ENCODE measurements around the gene RFX1.
A peak's percentile ranks its signal among the peaks of the same experiment; 100 is the strongest.

The RFX1 gene

DNA sequence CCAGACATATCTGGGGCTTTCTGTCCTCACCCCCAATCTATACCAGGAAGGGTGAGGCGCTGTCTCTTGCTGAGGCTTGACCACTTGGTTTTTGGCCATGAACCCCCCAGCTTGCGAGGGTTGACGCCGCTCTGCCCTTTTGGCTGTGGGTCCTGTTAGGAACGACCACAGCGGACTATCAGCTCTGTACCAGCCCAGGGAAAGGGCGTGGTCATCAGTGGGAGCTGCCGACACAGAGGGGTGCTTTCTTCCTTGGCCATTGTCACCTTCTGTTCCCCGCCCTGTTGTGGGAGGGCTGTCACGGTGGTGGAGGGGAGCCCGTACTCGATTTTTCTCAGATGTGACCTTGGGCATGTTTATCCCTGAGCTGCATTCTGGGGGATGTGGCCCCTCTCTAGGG, 48.1 kb downstream of the RFX1 start:
- Mint-ChIP-seq H3K4me3 (no peak overlapping the region), H3K9me3 (no peaks in the 10 kb centered on the region), H3K36me3 (ENCODE audit: low read depth) (peaks cover 74% of the 10 kb centered on the region), H3K27me3 (no peaks in the 10 kb centered on the region), H3K27ac (peak overlapping the region; percentile 63), H3K4me1 (ENCODE audit: low read depth) (peaks cover 15% of the 10 kb centered on the region)
- DNase-seq: no peak

DNA sequence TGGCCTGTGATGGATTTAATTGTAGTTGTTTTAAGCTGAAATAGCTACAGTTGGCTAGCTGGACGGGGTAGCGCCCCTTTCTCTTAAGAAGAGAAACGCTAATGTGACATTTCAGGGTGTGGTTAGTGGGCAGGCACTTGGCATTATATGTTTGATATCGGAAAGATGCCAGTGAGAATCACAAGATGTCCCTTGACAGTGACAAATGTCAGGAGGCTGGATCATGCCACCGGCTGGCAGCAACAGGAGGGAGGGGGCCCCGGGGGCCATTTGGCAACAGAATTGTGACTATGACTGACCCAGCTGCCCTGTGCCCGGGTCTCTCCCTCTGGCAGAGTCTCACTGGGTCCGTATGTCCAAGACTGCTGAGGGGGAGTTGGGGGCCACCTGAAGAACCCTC, 49.1 kb downstream of the RFX1 start:
- no peaks in the 10 kb centered on the region for H3K9me3 Mint-ChIP-seq
- no peak for DNase-seq
- H3K36me3 Mint-ChIP-seq (ENCODE audit: low read depth): peaks cover 76% of the 10 kb centered on the region
- no peaks in the 10 kb centered on the region for H3K27me3 Mint-ChIP-seq
- H3K4me3 Mint-ChIP-seq: no peak overlapping the region
- no peak overlapping the region for H3K27ac Mint-ChIP-seq
- peaks cover 16% of the 10 kb centered on the region for H3K4me1 Mint-ChIP-seq (ENCODE audit: low read depth)

DNA sequence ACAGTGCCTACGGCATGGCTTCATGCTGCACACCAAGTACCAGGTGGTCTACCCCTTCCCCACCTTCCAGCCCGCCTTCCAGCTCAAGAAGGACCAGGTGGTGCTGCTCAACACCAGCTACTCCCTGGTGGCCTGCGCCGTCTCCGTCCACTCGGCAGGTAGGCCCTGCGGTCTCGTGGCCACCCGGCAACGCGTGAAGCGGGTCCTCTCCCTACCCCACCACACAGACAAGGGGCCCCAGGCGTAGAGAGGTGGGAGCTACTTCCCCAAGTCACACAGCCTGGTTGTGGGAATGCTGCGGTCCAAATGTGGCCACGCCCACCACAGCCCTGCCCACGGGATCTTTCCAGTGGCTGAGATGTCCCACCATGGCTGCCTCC, 49.8 kb downstream of the RFX1 start:
- H3K27ac Mint-ChIP-seq: no peak overlapping the region
- DNase-seq: no peak
- peaks cover 72% of the 10 kb centered on the region for H3K36me3 Mint-ChIP-seq (ENCODE audit: low read depth)
- no peaks in the 10 kb centered on the region for H3K9me3 Mint-ChIP-seq
- no peak overlapping the region for H3K4me3 Mint-ChIP-seq
- H3K27me3 Mint-ChIP-seq: no peaks in the 10 kb centered on the region
- H3K4me1 Mint-ChIP-seq (ENCODE audit: low read depth): peaks cover 22% of the 10 kb centered on the region

DNA sequence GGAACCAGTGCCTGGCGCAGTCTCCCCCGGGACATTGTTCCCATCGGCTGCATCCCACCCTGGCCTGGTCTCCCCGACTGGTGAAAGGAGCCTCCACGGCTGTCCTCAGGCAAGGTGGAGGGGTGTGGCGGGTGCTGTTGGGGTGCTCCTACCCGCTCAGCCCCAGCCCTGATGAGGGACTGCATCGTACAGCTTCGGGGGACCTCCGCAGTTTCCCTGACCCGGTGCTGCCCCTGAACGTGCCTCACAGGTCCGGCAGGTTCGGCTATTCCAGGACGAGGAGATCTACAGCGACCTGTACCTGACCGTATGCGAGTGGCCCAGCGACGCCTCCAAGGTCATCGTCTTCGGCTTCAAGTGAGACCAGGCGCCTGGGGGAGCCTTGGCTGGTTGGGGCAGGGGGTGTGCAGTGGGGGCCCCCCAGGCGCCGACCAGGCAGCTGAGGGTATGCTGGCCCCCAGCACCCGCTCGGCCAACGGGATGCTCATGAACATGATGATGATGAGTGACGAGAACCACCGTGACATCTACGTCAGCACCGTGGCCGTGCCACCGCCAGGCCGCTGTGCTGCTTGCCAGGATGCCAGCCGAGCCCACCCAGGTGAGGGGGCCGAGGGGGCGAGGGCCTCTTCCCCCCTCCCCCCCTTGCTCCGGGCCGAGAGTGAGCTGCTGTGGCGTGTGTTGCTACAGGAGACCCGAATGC, 50.3 kb downstream of the RFX1 start:
- Mint-ChIP-seq H3K36me3 (ENCODE audit: low read depth) (peaks cover 70% of the 10 kb centered on the region), H3K27ac (no peak overlapping the region), H3K4me1 (ENCODE audit: low read depth) (peaks cover 22% of the 10 kb centered on the region)

DNA sequence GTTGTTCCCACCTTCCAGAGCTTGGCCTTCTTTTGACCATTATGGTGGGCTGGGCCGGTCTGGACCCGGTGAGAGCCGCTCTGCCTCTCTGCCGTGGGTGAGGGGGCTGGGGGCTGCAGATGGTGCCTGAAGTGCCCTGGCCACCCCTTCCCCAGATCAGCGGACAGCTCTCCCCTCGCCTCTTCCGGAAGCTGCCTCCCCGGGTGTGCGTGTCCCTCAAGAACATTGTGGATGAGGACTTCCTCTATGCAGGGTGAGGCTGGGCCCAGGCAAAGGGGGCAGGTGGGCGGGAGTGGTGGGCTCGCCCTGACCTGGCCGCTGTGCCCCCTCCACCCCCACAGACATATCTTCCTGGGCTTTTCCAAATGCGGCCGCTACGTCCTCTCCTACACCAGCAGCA, 51.9 kb downstream of the RFX1 start:
- H3K27ac Mint-ChIP-seq: peak overlapping the region; percentile 37
- peak overlapping the region; percentile 94 for H3K4me3 Mint-ChIP-seq

More for the DNA sequence above, 50.3 kb downstream of the RFX1 start:
- no peak for DNase-seq
- no peaks in the 10 kb centered on the region for H3K27me3 Mint-ChIP-seq
- H3K4me3 Mint-ChIP-seq: no peak overlapping the region
- H3K9me3 Mint-ChIP-seq: no peaks in the 10 kb centered on the region

DNA sequence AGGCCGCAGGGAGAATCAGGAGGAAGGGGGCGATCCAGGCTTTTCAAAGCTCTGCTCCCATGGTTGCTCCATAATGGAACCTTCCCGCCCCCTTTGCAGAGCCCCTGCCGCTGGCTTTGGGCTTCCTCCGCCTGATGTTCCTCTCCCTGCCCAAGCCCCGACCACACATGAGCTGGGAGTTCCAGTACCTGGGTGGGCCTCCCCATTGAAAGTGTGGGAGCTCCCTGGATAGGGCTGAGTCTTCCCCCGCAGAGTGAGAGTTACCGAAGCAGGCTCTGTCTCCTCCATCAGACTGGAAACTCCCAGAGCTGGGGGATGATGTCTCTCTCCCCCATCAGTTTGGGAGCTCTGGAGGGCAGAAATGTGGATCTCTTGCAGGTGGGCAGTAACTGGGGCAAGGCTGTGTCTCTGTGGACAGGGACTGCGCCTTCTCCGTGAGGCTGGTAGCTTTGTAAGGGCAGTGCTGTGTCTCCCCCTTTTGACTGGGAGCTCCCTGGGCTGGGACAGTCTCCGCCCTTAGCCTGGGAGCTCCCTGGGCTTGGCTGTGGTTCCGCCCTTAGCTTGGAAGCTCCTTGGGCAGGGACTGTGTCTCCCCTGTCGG, 53.1 kb downstream of the RFX1 start:
- Mint-ChIP-seq H3K36me3 (ENCODE audit: low read depth) (peaks cover 44% of the 10 kb centered on the region), H3K27ac (peak overlapping the region; percentile 88), H3K4me1 (ENCODE audit: low read depth) (peaks cover 22% of the 10 kb centered on the region), H3K27me3 (no peaks in the 10 kb centered on the region), H3K9me3 (no peaks in the 10 kb centered on the region), H3K4me3 (peak overlapping the region; percentile 94)
- DNase-seq: no peak

More for the DNA sequence above, 51.9 kb downstream of the RFX1 start:
- no peak for DNase-seq
- Mint-ChIP-seq H3K4me1 (ENCODE audit: low read depth) (peaks cover 22% of the 10 kb centered on the region), H3K27me3 (no peaks in the 10 kb centered on the region), H3K36me3 (ENCODE audit: low read depth) (peaks cover 55% of the 10 kb centered on the region), H3K9me3 (no peaks in the 10 kb centered on the region)

DNA sequence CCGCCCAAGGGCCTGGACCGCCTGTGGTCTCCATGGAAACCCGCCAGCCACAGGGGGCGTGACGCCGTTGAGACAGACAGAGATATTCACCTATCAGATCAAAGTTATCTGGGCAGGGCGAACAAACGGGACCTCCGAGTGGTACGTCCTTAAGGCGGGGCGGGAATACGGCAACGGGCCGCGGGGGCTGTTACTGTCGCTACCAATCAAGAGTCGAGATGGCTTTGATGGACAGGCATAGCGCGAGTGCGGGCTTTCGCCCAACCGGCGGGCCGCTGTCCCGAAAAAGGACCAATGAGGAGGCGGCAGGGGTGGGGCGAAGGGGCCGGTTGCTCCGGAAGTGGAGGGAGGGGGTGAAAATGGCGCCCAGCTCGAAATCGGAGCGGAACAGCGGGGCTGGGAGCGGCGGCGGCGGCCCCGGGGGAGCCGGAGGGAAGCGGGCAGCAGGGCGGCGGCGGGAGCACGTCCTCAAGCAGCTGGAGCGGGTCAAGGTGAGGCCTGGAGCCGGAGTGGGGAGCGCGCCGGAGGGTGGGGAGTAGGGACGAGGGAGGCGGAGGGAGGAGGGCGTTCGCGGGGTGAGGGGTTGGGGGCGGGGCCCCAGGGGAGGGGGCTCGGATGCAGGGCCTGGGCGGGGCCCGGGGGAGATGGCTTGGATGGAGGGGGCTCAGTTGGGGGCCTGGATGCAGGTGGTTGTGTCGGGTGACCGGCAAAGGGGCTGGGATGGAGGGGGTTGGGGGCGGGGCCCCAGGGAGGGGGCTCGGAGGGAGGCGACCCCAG, 53.8 kb downstream of the RFX1 start, which contains the start of gene DCAF15:
DCAF15 (plus strand) TSS at position 356 of the 777 bp plus-strand sequence; CDS start at position 360, 4 bp downstream.
- DNase-seq: peak; percentile 96
- H3K4me3 Mint-ChIP-seq: peak within 1 kb of the TSS; percentile 94
- peak within 1 kb of the TSS; percentile 94 for H3K27ac Mint-ChIP-seq
- H3K36me3 Mint-ChIP-seq (ENCODE audit: low read depth): peaks cover 37% of the 10 kb centered on the region
- H3K9me3 Mint-ChIP-seq: no peaks in the 10 kb centered on the region
- no peaks in the 10 kb centered on the region for H3K27me3 Mint-ChIP-seq
- peaks cover 22% of the 10 kb centered on the region for H3K4me1 Mint-ChIP-seq (ENCODE audit: low read depth)

DNA sequence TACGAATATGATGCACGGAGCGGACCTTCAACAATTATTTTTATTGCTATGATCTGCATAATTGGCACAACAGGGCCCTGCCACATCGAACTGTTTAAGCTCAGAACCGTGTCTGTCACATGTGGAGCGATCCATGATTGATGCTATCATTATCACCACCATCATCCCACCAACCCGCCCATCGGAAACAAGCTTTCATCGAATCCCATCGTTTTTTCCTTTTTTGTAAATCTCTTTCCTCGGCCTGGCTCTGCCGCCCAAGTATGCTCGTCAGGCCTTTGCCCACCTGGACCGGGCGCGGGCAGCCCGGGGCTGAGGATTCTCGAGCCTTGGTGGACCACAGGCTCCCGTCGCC, 54.3 kb downstream of the RFX1 start:
- Mint-ChIP-seq H3K36me3 (ENCODE audit: low read depth) (peaks cover 31% of the 10 kb centered on the region), H3K4me3 (peak overlapping the region; percentile 94), H3K27ac (peak overlapping the region; percentile 94), H3K4me1 (ENCODE audit: low read depth) (peaks cover 22% of the 10 kb centered on the region), H3K9me3 (no peaks in the 10 kb centered on the region), H3K27me3 (no peaks in the 10 kb centered on the region)
- no peak for DNase-seq

DNA sequence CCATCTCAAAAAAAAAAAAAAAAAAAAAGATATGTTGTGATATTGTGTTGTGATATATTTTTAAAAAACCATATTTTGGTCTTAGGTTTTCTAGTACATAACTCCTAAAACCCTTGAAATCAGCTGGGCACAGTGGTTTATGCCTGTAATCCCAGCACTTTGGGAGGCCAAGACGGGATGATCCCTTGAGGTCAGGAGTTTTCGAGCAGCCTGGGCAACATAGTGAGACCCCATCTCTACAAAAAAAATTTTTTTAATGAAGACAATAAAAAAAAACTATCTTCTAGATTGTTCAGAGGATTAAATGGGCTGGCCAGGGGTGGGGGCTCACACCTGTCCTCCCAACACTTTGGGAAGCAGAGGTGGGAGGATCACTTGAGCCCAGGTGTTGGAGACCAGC, 55.1 kb downstream of the RFX1 start:
- H3K27me3 Mint-ChIP-seq: no peaks in the 10 kb centered on the region
- no peak overlapping the region for H3K27ac Mint-ChIP-seq
- DNase-seq: no peak
- H3K9me3 Mint-ChIP-seq: no peaks in the 10 kb centered on the region
- no peak overlapping the region for H3K4me3 Mint-ChIP-seq
- peaks cover 22% of the 10 kb centered on the region for H3K4me1 Mint-ChIP-seq (ENCODE audit: low read depth)
- H3K36me3 Mint-ChIP-seq (ENCODE audit: low read depth): peaks cover 25% of the 10 kb centered on the region

DNA sequence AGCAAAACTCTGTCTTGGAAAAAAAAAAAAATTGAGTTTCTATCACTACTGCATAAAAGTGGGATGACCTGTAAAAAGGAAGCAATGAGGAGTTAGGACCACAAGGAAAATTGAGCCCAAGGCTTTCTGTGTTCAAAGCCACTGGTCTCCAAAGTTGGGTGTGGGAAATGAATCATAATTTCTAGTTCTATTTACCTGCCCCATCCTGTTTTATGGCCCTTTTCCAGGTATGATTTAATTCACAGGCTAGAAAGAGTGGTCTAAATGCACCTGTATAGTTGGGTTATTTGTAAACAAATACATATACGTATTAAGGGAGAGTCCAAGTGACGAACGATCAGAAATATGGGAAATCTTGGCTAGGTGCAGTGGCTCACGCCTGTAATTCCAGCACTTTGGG, 59.7 kb downstream of the RFX1 start:
- no peaks in the 10 kb centered on the region for H3K27me3 Mint-ChIP-seq
- no peak overlapping the region for H3K4me3 Mint-ChIP-seq
- H3K9me3 Mint-ChIP-seq: no peaks in the 10 kb centered on the region
- H3K27ac Mint-ChIP-seq: no peak overlapping the region
- no peak for DNase-seq
- no peaks in the 10 kb centered on the region for H3K4me1 Mint-ChIP-seq (ENCODE audit: low read depth)
- no peaks in the 10 kb centered on the region for H3K36me3 Mint-ChIP-seq (ENCODE audit: low read depth)

DNA sequence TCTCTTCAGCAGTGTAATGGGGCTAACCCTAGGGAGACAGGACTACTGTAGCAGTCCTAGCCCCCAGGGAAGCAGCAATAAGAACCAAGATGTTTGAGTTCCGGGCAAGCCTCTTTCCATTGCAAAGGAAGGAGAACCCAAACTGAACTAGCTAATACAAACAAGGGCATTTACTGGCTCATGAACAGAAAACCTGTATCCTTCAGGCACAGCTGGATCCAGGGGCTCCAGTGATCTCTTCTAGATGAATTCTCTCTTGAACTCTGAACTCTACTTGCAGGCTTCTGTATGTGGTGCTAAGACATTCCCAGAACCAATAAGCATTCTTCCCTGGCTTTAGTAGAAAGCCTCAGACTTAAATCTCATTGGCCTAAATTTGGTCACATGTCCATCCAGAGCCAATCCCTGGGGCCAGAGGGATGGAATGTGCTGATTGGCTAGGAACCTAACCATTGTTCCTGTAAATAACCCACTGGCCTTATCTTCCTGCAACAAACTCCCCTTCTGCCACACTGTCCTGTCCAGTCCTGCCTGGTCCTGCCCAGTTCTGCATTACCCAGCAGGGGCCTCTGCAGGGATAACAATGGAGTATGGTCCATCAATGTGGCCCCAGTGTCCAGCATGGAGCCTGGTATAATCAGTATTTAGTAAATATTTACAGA, 64.0 kb downstream of the RFX1 start:
- H3K4me3 Mint-ChIP-seq: no peak overlapping the region
- no peaks in the 10 kb centered on the region for H3K9me3 Mint-ChIP-seq
- H3K27ac Mint-ChIP-seq: no peak overlapping the region
- no peak for DNase-seq
- H3K36me3 Mint-ChIP-seq (ENCODE audit: low read depth): no peaks in the 10 kb centered on the region
- peaks cover 4% of the 10 kb centered on the region for H3K27me3 Mint-ChIP-seq
- no peaks in the 10 kb centered on the region for H3K4me1 Mint-ChIP-seq (ENCODE audit: low read depth)

DNA sequence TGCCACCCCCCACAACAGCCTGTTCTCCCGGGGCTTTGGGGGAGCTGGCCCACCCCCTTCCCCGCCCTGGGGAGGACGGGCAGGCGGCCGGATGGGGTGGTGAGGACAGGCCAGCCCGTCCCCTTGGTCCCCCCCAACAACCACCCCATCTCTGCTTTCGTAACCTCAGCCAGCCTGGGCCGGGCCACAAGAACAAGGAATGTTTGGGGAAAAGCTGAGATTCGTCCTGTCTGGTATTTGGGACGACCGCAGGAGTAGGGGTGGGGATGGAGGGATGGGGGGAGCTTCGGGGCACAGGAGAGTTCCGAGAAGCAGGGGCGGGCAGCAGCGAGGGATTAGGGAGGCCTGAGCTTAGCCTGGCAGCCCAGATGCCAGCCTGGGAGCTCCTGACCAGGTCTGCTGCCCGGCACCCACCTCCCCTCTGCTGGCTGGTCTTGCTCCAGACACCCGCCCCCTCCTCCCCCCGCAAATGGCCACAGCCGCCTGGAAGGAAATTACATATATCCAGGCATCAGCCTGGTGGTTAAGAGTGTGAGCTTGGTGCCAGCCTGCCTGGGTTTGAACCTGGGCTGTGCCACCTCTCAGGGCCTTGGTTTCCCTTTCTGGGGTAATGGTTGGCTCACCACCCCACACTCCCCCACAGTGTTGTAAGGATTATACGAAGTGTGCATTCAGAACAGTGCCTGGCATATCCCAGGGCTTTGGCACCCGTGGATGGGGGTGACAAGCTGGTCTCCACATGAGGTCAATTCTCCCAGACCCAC, 67.6 kb downstream of the RFX1 start, which contains the start of gene PODNL1:
PODNL1 (minus strand) TSS at position 117 of the 764 bp plus-strand sequence. CDS start 236 bp downstream, outside the sequence.
- Mint-ChIP-seq H3K27me3 (peaks cover 7% of the 10 kb centered on the region), H3K36me3 (ENCODE audit: low read depth) (no peaks in the 10 kb centered on the region), H3K4me3 (no peak within 1 kb of the TSS), H3K9me3 (no peaks in the 10 kb centered on the region), H3K4me1 (ENCODE audit: low read depth) (no peaks in the 10 kb centered on the region), H3K27ac (no peak within 1 kb of the TSS)
- DNase-seq: no peak

DNA sequence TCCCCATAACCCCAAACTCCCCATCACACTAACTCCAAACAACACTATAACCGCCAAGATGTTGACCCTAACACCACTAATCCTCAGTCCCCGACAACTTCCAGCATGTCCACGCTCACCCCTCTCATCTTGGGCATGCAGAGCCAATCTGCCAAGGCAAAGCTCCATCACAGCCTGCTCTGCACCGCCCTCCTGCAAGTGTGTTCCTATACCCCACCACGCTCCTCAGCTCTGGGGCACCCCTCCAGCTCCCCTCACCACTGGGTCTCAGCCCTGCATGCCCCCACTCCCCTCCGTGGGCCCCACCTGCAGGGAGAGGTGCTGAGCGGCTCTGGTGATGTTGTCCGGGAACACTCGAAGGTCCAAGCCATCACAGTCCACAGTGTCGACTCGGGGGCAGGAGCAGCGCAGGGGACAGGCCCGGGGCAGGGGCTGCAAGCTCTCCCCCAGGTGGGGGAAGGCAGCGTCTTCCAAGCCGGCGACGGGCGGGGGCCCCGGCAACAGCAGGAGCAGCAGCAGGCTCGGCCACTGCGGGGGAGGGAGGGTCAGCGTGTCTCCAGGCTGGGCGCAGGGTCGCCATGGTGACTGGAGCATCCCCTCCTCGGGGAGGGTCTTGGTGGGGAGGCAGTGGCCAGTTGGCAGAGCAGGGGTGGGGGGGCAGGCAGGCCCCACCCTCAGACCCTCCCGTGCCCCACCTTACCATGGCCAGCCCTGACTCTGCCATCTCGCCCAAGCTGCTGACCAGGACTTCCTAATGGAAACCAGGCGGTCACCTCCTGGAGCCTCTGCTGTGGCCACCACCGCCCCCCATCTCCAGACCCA, 68.4 kb downstream of the RFX1 start:
- H3K4me1 Mint-ChIP-seq (ENCODE audit: low read depth): no peaks in the 10 kb centered on the region
- no peaks in the 10 kb centered on the region for H3K36me3 Mint-ChIP-seq (ENCODE audit: low read depth)
- H3K4me3 Mint-ChIP-seq: no peak overlapping the region
- no peak for DNase-seq
- peaks cover 7% of the 10 kb centered on the region for H3K27me3 Mint-ChIP-seq
- no peak overlapping the region for H3K27ac Mint-ChIP-seq
- H3K9me3 Mint-ChIP-seq: no peaks in the 10 kb centered on the region

Data from activated T-cell treated with anti-CD3 and anti-CD28 coated beads, Interleukin-2, amount 50 U/mL, for 24 hours (primary cell).